Measurements from ENCODE around the gene SERPINB6.
"Not testable (repeated sequence)": the region's sequence is repeated elsewhere in the genome, so short reads cannot be mapped to it uniquely, and the experiment has no call there.

SERPINB6 gene

DNA sequence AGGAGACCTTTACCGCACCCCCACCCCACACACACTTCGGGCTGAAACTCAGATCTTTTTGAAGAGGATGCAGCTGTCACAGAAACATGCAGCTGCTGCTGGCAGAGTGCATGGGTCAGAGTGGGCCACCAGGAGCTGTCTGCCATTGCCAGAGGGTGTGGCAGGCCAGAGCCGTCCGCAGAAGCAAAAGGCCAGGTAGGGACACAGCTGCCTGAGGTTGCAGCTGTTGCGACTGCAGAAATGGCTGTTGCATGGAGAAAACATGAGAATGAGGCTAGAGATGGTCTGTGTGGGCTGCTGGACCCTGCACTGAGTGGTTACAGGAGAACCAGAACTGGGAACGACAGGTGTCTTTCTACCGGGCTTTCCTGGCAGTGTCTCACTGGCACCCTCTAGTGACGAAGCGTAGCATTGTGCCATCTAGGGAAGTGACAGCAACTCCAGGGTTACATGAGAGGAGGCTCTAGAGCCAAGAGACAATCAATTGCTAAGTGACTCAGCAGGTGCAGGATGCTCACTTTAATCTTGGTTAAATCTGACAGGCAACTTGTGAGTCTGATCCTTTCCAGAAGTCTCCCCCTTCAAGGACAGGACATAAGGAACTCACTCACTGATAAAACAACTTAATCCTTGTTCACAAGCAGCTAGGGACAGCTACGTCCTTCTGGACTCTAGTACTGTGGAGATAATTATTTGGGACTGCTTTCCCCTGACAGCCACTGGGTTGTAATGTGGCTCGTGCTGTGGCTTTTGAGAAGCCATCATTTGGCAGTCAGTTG is 39.2 kb downstream of the SERPINB6 start:
- peaks cover 7% of the 10 kb centered on the region for H3K36me3 Mint-ChIP-seq (ENCODE audit: low read depth)

DNA sequence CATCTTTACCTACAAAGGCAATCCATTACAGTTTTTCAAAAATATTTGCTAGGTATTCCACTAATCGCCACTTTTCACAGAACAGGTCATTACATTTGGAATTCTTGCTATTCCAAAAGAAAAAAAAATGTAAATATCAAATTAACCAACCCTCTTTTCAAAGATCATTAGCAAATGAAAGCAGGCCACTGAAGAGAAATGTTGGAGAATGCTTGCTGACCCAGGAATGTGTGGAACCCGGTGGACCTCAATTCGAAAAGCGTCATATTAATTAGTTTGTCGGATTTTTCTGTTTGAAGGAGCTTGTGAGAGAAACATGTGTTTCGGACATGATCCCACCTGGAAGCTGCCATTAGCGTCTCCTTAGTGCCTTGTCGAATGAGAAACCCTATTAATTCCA is 40.3 kb downstream of the SERPINB6 start:
- H3K27me3 Mint-ChIP-seq = no peaks in the 10 kb centered on the region
- peaks cover 11% of the 10 kb centered on the region for H3K4me1 Mint-ChIP-seq (ENCODE audit: low read depth)
- H3K4me3 Mint-ChIP-seq = no peak overlapping the region
- no peak overlapping the region for H3K27ac Mint-ChIP-seq
- H3K36me3 Mint-ChIP-seq (ENCODE audit: low read depth) = peaks cover under 1% of the 10 kb centered on the region
- H3K9me3 Mint-ChIP-seq = no peaks in the 10 kb centered on the region

More for the DNA sequence above, 39.2 kb downstream of the SERPINB6 start:
- Mint-ChIP-seq H3K4me3 (no peak overlapping the region), H3K4me1 (ENCODE audit: low read depth) (peaks cover 22% of the 10 kb centered on the region), H3K27me3 (no peaks in the 10 kb centered on the region), H3K27ac (peak overlapping the region; percentile 14), H3K9me3 (peaks cover 5% of the 10 kb centered on the region)

DNA sequence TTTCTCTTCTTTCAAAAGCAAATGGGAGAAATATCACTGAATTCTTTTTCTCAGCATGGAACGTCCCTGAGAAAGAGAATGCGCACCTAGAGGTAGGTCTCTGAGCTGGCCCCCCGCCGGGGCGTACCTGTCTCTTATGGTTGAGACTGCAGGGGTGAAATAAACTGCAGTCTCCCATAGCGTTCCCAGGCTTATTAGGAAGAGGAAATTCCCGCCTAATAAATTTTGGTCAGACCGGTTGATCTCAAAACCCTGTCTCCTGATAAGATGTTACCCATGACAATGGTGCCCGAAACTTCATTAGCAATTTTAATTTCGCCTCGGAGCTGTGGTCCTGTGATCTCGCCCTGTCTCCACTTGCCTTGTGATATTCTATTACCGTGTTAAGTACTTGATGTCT is 43.4 kb downstream of the SERPINB6 start:
- peaks cover 11% of the 10 kb centered on the region for H3K4me1 Mint-ChIP-seq (ENCODE audit: low read depth)
- not testable (repeated sequence) for H3K27ac Mint-ChIP-seq; H3K4me3 Mint-ChIP-seq; H3K36me3 Mint-ChIP-seq (ENCODE audit: low read depth); H3K9me3 Mint-ChIP-seq; H3K27me3 Mint-ChIP-seq

DNA sequence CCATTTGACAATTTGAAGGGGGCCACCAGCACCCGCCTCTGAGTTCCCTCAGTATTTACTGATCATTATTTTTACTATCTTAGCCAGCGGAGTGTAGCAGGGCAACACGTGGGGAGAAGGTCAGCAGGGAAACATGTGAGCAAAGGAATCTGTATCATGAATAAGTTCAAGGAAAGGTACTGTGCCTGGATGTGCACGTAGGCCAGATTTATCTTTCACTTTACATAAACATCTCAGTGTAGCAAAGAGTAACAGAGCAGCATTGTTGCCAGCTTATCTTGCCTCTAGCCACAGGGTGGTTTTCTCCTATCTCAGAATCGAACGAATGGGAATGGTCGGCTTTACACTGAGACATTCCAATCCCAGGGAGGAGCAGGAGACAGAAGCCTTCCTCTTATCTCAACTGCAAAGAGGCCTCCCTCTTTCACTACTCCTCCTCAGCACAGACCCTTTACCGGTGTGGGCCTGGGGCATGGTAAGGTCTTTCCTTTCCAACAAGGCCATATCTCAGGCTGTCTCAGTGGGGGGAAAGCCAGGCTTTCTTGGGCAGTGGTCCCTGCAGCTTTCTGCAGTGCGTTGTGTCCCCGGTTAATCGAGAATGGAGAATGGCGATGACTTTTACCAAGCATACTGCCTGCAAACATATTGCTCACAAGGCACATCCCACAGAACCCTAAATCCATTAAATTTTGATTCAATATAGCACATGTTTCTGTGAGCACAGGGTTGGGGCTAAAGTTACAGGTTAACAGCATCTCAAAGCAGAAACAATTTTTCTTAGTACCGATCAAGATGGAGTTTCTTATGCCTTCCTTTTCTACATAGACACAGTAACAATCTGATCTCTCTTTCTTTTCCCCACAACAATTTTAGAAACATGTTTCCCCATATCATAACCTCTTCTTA is 45.3 kb downstream of the SERPINB6 start:
- not testable (repeated sequence) for H3K27ac Mint-ChIP-seq; H3K9me3 Mint-ChIP-seq; H3K36me3 Mint-ChIP-seq (ENCODE audit: low read depth); H3K4me1 Mint-ChIP-seq (ENCODE audit: low read depth); H3K27me3 Mint-ChIP-seq; H3K4me3 Mint-ChIP-seq

DNA sequence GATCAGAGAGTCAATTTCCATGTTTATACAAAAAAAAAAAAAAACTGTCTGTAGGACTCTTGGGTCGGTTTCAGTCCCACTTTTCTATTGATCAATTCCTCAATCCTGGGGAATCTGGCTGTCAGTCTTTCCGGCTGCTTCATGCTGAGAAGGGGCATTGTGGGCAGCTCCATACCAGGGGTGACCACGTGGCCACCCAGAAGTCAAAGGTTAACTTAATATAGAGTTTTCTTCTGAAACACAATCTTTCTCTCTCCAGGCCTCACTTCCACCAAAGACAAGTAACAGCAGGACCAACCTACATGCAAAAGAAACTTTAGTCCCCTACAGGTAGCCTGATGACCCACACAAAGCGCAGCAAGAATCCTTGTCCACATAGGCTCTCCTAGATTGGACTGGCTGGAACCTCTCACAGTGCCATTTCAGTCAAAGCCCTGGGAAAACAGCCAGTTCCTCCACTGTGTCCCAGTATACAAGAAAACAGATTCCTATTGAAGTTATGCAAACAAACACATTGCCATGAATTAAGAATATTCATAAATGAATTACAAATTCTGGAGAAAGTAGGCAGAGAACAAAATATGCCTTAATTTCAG is 49.7 kb downstream of the SERPINB6 start:
- Mint-ChIP-seq H3K27me3 (no peaks in the 10 kb centered on the region), H3K4me3 (no peak overlapping the region), H3K4me1 (ENCODE audit: low read depth) (peaks cover 15% of the 10 kb centered on the region), H3K36me3 (ENCODE audit: low read depth) (no peaks in the 10 kb centered on the region), H3K27ac (no peak overlapping the region), H3K9me3 (peaks cover 4% of the 10 kb centered on the region)

DNA sequence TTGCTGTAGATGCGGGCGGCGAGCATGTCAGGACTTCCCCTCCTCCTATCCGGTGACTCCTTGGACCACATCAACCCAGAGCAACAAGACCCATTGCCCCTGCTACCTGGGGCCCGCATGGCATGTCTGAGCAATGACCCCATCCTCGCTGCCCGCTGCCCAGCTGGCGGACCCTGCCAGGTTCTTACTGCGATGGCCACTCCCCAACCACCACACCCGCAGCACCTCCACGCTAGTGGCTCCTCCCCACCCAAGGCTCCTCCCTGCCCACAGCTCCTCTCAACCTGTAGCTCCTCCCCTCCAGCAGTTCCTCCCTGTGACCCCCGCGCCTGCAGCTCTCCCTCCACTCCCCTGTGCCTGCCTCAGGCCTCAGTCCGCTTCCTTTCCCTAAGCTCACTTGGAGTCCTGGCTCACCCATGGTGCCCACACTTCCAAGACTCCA is 50.7 kb downstream of the SERPINB6 start:
- H3K4me3 Mint-ChIP-seq = no peak overlapping the region
- H3K27ac Mint-ChIP-seq = no peak overlapping the region
- no peaks in the 10 kb centered on the region for H3K36me3 Mint-ChIP-seq (ENCODE audit: low read depth)
- H3K27me3 Mint-ChIP-seq = no peaks in the 10 kb centered on the region
- H3K4me1 Mint-ChIP-seq (ENCODE audit: low read depth) = peaks cover 15% of the 10 kb centered on the region
- peaks cover 4% of the 10 kb centered on the region for H3K9me3 Mint-ChIP-seq

DNA sequence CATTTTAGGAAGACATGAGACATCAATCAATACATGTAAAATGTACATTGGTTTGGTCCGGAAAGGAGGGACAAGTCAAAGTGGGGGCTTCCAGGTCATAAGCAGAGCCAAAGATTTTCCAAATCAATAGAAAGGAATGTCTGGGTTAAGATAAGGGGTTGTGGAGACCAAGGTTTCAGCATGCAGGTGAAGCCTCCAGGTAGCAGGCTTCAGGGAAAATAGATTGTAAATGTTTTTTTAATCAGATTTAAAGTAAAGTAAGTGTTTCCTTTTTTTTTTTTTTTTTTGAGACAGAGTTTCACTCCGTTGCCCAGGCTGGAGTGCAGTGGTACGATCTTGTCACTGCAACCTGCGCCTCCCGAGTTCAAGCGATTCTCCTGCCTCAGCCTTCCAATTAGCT is 51.5 kb downstream of the SERPINB6 start:
- H3K4me1 Mint-ChIP-seq (ENCODE audit: low read depth) = peaks cover 15% of the 10 kb centered on the region
- no peak overlapping the region for H3K27ac Mint-ChIP-seq
- no peak overlapping the region for H3K4me3 Mint-ChIP-seq
- H3K36me3 Mint-ChIP-seq (ENCODE audit: low read depth) = no peaks in the 10 kb centered on the region
- no peaks in the 10 kb centered on the region for H3K27me3 Mint-ChIP-seq
- H3K9me3 Mint-ChIP-seq = peaks cover 4% of the 10 kb centered on the region

DNA sequence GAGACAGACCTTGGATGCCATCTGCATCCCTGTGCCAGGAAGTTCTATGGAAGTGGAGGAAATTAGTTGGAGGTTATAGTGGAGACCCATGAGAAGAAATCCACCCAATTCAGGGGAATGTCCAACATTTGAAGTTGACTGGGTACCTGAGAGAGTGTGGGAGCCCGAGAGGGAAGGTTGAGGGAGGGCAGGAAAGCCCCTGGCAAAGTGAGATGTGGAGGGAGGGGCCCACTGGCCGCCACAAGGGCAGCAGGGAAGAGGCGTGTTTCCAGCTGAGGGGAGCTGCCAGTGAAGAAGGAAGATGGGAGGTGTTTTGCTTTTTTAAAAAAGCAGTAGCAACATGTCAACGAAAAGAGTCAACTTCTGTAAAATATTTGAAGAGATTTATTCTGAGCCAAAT is 52.0 kb downstream of the SERPINB6 start:
- H3K36me3 Mint-ChIP-seq (ENCODE audit: low read depth) = no peaks in the 10 kb centered on the region
- H3K4me1 Mint-ChIP-seq (ENCODE audit: low read depth) = peaks cover 15% of the 10 kb centered on the region
- peak overlapping the region; percentile 4 for H3K4me3 Mint-ChIP-seq
- H3K9me3 Mint-ChIP-seq = peaks cover 4% of the 10 kb centered on the region
- peak overlapping the region; percentile 39 for H3K27ac Mint-ChIP-seq
- H3K27me3 Mint-ChIP-seq = no peaks in the 10 kb centered on the region

DNA sequence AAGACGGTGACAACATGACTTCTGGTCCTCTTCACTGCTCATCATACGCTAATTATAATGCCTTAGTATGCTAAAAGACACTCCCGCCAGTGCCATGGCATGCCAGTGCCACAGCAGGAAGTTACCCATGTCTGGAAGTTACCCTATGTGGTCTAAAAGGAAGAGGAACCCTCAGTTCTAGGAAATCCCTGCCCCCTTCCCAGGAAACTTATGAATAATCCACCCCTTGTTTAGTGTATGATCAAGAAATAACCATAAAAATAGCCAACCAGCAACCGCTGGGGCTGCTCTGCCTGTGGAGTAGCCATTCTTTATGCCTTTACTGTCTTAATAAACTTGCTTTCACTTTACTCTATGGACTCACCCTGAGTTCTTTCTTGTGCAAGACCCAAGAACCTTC is 52.4 kb downstream of the SERPINB6 start:
- peak overlapping the region; percentile 4 for H3K4me3 Mint-ChIP-seq
- H3K27me3 Mint-ChIP-seq = no peaks in the 10 kb centered on the region
- H3K4me1 Mint-ChIP-seq (ENCODE audit: low read depth) = peaks cover 15% of the 10 kb centered on the region
- peaks cover 4% of the 10 kb centered on the region for H3K9me3 Mint-ChIP-seq
- H3K36me3 Mint-ChIP-seq (ENCODE audit: low read depth) = no peaks in the 10 kb centered on the region
- H3K27ac Mint-ChIP-seq = peak overlapping the region; percentile 39

DNA sequence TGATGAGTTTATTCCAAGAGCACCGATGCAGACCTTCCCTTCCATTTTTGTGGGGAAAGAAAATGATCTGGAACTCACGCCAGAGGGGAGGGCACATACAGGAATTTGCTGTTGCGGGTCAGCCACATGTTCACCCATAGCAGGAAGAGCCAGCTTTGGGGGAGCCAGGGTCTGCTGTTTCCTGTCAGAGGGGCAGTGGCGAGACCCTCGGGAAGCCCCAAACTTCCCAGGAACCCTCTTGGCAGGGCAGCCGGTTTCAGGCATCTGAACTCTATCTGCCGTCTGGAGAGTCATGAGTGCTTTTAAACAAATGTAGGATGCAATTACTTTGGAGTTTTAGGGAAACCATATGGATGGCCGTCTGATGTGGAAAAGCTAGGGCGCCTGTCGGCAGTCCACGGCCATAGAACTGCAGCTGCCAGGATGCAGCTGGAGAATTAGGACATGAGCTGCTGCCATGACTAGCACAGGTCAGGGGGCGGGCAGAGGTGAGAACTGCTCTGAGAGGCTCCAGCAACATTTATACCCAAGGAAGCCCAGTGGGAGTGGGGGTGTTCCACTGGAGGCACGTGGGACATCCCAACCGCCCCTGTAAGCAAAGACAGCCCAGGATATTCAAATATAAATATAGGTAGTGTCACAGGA is 53.4 kb downstream of the SERPINB6 start:
- peaks cover 15% of the 10 kb centered on the region for H3K4me1 Mint-ChIP-seq (ENCODE audit: low read depth)
- H3K27ac Mint-ChIP-seq = no peak overlapping the region
- H3K27me3 Mint-ChIP-seq = no peaks in the 10 kb centered on the region
- peaks cover 4% of the 10 kb centered on the region for H3K9me3 Mint-ChIP-seq
- H3K36me3 Mint-ChIP-seq (ENCODE audit: low read depth) = no peaks in the 10 kb centered on the region
- H3K4me3 Mint-ChIP-seq = no peak overlapping the region

DNA sequence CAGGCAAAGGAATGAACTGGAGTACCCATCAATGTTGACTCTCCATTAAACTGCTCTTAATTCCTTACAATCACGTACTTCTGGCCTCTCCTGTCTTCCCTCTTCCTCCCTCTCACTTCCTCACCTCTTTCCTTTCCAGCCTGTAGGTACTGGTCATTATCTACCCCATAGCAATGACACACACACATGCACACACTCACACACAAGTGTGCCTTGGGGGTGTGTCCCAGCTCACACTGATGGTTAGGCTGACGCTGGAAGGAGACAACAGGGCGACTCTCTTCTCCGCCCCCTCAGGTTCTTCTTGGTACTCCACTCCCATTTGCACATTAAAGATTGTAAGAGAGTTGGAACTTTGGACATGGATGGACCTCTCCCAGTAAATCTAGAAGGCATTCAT is 54.3 kb downstream of the SERPINB6 start:
- Mint-ChIP-seq H3K36me3 (ENCODE audit: low read depth) (no peaks in the 10 kb centered on the region), H3K4me3 (no peak overlapping the region), H3K27ac (no peak overlapping the region), H3K9me3 (peaks cover 4% of the 10 kb centered on the region), H3K27me3 (no peaks in the 10 kb centered on the region), H3K4me1 (ENCODE audit: low read depth) (peaks cover 15% of the 10 kb centered on the region)

DNA sequence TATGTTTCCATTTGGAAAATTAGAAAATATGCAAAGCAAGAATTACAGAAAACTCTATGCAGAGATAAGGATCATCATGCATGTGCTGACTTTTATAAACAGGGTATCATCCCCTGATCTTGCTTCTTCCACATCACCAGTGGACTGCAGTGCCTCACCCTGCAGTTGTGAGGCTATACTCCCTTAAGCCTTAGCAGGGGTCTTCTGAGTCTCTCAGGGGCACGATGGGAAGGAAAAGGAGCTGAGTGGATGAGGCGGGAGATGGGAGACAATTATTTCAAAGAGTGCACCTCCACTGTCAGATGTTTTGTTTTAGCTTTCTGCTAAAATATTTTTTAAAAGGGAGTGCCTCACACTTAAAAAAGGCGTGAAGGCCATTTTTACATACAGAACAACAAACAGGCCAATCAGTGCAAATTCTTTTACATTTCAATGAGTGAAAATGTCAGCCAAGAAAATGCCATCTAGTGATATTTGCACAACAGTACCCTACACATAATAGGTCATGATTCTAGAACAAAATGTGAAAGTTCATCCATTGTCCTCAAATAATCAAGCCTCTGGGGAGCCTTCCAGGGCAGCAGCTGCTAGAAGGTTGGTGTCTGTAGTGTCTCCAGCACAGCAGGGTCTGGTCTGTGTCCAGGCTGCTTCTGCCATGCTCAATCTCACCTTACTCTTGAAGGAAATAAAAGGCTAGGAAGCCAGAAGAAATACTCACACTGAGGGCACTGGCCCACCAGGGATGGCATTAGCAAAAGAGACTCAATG is 55.0 kb downstream of the SERPINB6 start:
- Mint-ChIP-seq H3K9me3 (peaks cover 4% of the 10 kb centered on the region), H3K27me3 (no peaks in the 10 kb centered on the region), H3K4me3 (no peak overlapping the region), H3K4me1 (ENCODE audit: low read depth) (peaks cover 21% of the 10 kb centered on the region), H3K27ac (no peak overlapping the region), H3K36me3 (ENCODE audit: low read depth) (no peaks in the 10 kb centered on the region)

DNA sequence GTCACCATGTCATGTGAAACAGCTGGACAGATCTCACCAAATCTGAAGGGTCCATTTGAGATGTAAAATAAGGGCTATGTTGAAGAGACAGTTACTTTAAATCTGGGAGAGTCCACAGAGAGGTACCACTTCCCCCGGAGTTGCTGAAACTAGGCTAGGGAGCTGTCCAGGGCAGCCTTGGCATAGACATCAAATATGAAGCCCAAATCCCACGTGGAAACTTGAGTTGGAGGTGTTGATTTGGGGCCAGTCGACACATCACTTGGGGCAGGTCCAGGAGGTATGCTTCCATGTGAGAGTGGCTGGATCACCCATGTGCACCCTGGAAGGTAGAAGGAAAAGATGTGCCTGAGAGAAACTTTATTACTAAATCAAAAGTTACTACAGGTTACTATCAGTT is 56.2 kb downstream of the SERPINB6 start:
- Mint-ChIP-seq H3K4me3 (no peak overlapping the region), H3K4me1 (ENCODE audit: low read depth) (peaks cover 32% of the 10 kb centered on the region), H3K27me3 (no peaks in the 10 kb centered on the region), H3K36me3 (ENCODE audit: low read depth) (no peaks in the 10 kb centered on the region), H3K27ac (no peak overlapping the region), H3K9me3 (peaks cover 4% of the 10 kb centered on the region)

DNA sequence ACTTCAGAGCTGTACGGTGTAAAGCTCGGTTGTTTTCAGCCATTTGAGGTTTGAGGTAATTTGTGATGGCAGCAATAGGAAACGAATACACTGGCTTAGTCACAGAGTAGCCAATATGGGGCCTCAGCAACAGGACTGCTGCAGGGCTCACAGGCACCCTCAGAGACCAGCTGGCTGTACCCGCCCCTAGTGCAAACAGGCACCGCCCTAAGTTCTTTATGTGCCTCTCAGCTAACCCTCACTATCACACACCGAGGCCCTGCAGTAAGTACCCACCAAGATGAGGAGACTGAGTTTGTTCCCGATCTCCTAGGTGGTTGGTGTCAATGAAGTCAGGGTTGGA is 57.1 kb downstream of the SERPINB6 start:
- Mint-ChIP-seq H3K27ac (no peak overlapping the region), H3K36me3 (ENCODE audit: low read depth) (no peaks in the 10 kb centered on the region), H3K4me3 (no peak overlapping the region), H3K27me3 (no peaks in the 10 kb centered on the region), H3K9me3 (peaks cover 2% of the 10 kb centered on the region), H3K4me1 (ENCODE audit: low read depth) (peaks cover 34% of the 10 kb centered on the region)
